NCI-H226 (cell line): ENCODE data around the gene RAB25.

Source experiments
- DNase-seq: peaks from one replicate; pipeline ENCODE4 v3.0.0-alpha.2; 2015

Gene RAB25

DNA sequence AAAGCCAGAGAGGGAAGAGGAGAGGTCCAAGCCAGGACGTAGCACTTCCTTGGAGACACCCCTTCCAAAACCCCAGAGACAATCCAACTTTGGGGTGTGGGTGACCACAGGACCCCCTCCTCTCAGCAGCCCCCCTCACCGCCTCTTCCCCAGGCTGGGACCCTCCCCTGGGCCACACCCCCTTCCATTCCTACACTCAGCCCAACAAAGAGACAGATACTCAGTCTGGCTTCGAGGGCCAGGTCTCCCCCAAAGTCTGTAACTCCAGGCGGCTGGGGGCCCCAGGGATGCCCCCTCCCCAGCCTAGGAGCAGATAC is 19.9 kb downstream of the RAB25 start:
- DNase-seq, result no peak

DNA sequence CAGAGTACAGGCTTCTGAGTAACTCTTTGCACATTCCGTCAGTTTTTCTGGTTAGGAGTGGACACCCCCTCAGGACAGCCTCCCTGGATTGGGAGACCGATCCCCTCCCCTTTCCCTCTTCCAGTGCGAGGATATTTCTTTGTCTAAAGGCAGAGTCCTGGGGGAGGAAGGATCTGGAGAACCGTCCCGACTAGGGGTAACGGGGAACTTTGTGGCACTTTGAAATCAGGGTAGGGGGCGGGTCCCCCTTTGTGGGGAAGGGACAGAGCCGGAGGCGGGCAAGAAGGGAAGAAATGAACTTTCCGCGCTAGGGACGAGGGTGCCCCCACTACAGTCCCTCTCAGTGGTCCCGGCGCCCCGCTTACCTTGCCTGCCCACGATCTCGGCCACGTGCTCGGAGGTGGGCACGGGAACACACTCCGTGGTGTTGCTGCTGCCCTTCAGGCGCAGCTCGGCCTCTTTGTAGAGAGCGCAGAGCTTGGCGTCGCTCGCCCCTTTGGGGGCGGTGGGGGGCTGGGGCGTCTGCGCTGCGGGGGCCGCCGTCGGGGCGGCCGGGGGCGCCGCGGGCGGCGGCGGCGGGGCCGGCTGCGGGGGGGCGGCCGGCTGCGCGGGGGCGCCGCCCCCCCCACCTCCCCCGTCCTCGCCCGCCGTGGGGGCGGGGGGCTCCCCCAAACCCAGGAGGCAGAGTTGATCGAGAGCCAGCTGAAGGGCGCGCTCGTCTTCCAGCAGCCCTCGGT is 20.4 kb downstream of the RAB25 start:
- DNase-seq, result no peak

DNA sequence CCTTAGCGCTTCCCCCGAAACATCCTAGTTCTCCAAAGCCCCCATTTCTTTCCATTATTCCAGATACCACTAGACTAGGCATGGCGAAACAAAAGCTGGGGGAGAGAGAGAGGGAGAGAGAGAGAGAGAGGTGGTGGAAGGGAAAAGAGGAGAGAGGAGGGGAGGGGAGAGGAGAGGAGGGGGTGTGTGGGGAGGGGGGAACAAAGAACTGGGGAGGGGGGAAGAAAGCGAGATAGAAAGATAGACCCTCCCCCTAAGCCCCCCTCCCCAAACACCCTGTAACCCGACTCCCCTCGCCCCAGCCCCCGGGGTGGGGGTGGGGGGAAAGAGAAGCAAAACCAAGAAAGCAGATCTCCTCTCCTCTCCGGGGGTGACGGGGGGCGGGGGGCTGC is 21.0 kb downstream of the RAB25 start:
- no peak for DNase-seq

DNA sequence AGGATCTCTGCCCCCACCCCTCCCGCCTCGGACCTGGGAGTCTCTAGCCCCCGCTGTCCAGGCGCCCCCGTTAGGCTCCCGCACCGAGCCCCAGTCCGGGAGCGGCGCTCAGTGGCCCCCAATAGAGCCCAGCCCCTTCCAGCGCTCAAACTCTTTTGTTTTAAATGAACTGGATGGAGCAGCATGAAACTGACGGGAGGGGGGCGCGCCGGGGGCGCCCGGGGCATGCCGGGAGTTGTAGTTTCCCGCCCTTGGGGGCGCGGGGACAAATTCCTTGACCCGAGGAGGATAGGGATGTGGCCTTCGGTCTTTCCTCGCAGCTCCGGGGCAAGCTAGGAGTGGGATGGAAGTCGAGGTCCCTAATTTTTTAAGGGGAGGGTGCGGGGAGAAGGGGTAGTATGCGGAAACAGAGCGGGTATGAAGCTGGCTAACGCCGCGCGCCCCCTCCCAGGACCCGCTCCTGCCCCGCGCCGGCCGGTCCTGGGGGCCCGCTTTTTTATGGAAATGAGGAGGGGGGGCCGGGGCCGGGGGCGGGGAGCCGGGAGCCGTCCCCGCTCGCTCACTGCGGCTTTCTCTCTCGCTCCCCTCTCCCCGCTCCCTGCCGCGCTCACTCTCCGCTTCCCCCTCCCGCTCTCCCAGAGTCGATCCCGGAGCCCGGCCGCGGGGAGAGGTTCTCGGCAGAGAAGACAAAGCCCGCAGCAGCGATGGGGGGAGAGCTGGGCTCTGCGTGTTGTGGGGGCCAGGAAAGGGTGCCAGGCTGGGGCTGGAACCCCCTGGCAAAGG is 21.5 kb downstream of the RAB25 start, which contains the start of gene MEX3A:
TSS of gene MEX3A (minus strand) at position 157 of the 783 bp plus-strand sequence. CDS start 467 bp downstream, outside the sequence.
- peak; percentile 45 for DNase-seq

DNA sequence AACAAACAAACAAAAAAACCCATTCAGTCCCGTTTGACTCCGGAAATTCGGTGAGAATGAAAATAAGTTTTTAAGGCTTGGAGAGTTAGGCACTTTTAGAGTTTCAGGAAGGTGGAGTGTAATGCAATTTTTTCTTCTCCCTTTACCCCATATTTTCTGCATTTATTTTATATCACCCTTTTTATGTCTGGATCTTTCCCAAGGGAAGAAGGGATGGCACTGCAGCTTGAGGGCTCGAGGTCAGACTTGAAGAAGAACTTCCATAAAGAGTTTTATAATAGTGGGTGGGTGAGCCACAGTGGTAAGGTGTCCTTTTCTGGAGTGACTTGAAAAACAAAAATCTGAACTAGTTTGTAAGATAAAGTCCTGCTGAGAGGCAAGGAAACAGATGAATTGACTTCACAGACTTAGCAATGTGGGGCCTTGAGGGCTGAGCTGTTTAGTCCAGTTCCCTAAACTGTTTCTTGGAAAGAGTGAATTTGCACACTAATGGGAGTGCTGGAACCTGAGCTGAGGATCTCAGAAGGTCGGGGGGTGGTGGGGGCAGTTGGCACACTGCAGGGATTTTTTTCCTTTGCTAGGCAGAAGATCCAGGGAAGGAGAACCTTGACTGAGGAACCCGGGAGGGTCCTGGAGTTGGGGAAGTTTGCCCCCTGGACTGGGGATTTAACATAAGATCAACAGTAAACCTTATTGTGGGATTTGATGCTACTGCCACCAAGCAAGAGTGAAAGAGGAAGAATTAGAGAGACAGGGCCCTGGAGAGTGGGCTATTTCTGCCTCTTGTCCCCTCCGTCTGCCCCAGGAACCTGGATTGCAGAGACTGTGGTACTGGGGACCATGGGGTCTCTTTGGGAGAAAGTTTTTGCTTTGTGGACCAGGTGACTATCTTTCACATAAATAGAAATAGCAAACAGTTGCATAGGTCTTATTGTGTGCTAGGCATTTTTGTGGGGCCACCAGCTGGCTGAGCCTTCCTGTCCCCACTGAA is 23.1 kb downstream of the RAB25 start:
- no peak for DNase-seq

DNA sequence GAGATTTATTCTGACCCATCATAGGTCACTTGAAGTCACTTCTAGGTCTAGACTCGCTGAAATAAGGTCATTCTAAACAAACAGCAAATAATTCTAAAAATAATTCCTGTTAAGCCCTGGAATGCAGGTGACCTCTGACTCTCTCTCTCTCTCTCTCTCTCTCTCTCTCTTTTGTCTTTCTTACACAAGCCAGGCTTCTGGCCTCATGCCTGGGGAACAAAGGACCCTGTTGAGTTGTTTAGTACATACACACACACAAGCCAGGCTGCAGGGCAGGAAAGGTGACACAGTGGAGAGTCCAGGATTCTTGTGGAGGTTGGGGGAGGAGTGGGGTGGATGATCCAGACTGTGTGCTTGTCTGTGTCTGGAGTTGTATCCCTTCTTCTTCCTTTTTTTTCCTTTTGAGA is 25.3 kb downstream of the RAB25 start:
- no peak for DNase-seq

DNA sequence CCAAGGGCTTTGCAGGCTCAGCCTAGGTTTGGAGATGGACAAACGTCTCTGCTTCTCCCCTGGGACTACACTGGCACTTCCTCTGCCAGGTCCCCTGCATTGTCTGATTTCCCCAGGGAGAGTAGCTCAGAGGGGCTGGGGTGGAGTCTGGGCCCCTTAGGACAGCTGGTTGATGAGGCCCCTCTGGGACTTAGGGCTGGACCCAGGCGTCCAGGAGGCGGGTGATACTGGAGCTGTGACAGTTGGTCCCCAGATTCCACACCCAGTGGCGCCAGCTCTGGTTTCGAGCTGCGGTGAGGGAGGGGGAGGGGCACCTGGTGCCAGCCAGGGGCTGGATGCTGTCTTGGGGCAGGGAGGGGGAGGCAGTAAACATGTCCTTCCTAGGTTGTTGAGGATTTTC is 28.7 kb downstream of the RAB25 start:
- no peak for DNase-seq

DNA sequence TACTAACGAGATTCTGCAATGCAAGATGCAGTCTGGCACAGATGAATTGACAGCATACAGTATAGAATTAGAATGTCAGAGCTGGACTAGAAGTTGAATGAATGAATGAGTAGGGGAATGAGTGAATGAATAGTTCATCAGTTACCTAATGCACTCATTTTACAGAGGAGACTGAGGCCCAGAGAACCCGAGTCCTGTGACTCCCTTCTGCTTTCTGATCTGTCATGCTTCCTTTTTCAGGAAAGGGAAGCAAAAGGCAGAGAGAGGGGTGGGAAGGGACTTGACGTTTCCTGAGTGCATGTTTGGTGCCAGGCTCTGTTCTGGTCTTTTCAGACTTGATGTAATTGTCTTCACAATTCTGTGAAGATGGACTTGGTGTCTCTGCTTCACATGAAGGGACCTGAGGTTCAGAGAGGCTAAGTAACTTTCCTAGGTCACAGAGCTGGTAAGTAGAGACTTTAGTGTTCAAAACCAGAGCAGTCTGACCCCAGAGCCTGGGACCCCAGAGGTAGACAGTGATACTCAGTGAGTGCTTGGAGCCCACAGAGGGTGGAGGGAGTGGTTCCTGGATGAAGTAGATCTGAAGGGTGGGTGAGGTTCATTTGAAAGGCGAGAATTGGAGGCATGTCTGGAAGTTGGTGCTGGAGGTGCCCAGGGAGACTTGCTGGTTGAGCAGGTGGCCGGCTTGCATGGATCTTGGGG is 29.3 kb downstream of the RAB25 start:
- no peak for DNase-seq

DNA sequence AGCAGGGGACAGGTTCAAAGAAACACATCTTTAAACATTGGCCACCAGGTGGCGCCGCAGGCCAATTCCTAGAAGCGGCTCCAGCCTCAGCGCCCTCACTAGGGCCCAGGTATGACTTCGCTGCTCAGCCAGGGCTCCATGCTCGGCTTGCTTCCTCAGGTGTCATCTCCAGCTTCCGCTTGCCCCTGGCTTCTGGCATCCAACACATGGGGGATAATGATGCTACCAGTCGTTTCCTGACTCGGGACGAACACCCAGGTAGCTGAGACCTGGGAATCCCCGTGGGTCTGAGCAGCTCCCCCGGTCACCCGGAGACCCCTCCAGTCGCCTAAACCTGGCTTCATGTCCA is 29.9 kb downstream of the RAB25 start:
- peak; percentile 55 for DNase-seq

DNA sequence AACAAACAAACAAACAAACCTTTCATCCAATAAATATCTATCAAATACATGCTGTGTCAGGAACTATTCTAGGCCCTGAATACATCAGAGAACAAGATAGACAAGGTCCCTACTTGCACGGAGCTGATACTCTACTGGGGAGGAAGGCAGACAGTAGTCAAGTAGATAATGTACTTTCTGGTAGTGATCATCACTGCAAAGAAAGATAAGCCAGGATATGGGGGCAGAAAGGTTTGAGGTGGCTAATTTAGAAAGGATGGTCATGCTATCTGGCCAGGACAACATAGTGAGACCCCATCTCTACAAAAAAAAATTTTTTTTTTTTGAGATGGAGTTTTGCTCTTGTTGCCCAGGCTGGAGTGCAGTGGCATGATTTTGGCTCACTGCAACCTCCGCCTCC is 30.6 kb downstream of the RAB25 start:
- no peak for DNase-seq

DNA sequence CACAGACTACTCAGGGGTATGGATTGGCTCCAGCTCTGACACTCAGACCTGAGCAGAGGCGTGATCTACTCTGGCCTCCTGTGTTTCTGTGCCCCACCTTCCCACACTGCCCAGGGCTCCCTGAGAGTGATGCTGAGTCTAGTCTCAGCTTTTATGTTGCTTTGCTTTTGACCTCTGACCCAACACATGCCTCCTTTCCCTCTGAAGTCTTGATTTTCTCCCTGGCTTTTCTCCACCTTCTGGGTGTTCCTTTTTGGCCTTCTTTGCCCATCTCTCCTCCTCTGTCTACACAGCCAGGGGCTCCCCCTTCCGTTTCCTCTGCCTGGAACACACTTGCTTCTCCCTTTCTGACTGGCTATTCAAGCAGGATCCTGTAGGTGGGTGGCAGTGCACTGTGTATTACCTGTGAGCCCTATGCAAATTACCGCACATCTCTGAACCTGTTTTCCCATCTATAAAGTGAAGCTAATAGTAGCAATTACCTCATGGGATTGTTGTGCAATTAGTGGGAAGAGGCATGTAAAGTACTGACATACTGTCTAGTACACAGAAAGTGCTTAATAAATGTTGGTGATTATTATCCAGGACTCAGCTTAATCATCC is 35.0 kb downstream of the RAB25 start:
- no peak for DNase-seq

DNA sequence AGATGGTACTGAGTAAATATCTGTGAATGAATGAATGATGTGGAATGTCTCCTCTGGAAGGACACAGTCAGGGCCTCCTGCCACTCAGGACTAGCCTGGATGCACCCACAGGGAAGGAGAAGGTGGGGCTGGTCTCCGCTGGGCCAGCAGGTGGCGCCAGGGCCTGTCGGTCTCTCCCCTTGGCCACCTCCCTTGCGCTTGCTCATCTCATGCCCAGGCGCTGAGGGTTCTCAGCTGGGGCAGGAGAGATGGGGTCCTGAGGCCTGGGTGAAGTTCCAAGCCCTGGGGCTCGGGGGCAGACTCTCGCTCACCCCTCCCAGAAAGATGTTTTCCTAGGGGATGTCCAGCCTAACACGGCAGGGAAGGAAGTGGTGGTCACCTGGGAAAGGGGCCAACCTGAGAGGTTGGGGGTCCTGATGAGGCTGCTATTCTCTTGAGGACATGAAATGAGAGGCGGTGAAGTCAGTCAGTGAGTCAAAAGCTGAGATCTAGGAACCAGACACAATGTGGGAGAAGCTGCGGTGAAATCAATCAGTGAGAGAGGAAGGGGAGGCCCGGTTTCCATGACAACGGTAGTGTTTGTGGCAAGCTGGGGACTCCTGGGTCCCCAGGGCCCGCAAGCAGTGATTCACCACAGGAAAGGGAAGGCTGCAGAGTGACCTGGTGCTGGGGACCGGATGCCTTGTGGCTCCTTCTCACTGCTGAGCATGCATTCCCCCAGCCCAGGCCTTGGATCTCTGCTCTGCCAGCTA is 35.9 kb downstream of the RAB25 start:
- peak; percentile 73 for DNase-seq

DNA sequence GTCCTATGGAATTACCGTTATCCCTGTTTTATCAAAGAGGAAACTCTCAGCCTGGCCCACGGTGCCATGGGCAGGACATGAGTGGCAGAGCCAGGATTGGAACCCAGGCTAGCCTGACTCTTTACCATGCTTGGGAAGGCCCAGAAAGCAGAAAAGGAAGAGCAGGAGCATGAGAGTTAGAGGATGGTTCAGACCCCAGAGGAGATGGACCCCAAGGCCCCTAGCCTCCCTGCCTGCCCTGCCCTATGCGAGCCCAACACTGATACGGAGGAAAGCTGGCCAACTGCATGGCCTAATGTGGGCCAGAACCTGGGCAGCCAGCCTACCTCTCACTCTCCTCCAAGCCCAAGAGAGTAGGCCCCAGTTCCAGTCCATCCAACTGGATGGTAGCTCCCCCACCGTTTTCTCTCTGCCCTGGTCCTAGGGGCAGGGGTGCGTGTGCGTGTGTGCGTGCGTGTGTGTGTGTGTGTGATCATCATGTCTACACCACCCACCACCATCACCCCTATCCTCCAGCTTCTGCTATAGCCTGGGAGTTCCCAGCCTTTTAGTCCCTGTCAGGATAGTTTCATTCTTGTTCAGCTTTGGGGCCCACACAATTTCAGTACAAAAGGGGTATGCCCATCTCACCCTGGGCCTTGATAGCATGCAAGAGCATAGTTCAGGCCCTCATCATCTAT is 36.7 kb downstream of the RAB25 start:
- DNase-seq, result no peak

DNA sequence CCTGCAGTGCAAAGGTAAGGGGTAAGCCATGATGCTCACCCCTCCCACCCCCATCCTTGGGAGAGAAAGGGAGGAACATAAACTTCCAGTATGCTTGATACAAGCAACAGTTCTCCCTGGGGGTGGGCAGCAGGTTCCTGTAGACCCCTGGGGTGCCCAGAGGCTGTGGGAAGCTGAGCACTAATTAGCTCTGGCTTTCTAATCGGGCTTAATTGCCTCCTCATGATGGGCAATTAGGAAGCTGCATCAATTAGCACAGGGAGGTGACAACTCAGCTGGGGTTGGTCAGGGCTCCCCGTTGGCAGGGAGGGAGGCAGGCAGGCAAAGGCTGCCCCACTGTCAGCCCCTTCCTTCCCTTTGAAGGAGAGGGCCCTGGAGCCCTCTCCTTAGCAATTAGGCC is 37.8 kb downstream of the RAB25 start:
- DNase-seq, result no peak

DNA sequence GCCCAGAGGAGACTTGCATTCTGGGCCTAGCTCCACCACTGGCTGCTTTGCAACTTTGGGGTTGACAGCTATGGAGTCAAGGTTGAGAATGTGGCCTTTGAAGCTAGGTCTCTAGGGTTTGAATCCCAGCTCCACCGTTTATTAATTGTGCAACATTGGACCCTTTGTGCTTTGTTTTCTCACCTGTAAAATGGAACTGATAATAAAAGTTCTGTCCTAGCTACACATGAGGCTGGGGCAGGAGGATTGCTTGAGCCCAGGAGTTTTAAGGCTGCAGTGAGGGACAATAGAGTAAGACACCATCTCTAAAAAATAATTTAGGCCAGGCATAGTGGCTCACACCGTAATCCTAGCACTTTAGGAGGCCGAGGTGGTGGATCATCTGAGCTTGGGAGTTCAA is 38.3 kb downstream of the RAB25 start:
- DNase-seq, result no peak

DNA sequence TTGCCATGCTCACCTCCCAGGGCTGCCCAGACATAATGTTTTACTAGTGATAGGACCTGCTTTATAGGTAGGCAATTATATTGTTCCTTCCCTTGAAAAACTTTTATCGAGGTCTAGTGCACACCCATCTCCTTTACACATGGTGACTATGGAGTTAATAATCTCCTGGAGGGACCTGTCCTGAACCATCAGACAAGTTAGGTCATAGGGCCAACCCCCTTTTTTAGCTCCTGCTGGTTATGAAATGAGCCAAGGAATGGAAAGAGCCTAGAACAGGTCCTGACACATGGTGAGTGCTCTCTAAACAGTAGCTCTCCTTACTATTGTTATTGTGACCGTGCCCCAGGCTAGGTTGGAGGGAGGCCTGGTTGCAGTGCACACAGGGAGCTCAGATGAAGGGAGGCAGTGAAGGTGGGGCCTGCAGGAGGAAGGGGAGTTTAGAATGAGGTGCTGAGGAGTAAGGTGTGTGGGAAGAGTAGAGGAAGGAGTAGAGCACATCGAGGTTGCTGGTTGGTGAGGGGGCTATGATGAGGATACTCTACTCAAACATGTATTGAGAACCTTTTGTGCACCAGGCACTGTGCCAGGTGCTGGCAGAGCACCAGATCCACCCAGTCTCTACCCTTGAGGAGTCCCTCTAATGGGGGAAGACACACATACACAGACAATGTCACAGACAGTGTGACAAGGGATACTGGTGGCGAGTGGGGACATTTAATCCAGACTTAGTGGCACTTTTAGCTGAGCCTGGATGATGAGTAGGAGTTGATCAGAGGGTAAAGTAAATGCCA is 39.4 kb downstream of the RAB25 start:
- DNase-seq, result no peak

DNA sequence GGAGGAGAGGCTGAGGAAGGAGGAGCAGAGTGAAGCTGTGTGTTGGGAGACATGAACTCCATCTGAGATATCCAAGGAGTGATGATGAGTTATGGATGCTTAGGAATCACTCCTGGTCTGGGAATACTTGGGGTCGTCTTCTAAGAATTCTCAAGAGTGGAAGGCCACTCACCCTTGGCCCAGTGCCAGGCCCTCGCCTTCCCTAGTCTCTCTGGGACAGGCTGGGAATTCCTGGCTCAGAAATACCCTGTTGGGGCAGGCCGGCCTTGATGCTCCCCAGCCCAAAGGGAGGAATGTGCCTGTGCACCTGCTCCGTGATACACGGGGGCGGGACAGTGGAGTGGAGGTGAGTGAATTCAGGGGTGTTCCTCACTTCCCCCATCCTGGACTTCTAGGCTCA is 40.9 kb downstream of the RAB25 start:
- no peak for DNase-seq

DNA sequence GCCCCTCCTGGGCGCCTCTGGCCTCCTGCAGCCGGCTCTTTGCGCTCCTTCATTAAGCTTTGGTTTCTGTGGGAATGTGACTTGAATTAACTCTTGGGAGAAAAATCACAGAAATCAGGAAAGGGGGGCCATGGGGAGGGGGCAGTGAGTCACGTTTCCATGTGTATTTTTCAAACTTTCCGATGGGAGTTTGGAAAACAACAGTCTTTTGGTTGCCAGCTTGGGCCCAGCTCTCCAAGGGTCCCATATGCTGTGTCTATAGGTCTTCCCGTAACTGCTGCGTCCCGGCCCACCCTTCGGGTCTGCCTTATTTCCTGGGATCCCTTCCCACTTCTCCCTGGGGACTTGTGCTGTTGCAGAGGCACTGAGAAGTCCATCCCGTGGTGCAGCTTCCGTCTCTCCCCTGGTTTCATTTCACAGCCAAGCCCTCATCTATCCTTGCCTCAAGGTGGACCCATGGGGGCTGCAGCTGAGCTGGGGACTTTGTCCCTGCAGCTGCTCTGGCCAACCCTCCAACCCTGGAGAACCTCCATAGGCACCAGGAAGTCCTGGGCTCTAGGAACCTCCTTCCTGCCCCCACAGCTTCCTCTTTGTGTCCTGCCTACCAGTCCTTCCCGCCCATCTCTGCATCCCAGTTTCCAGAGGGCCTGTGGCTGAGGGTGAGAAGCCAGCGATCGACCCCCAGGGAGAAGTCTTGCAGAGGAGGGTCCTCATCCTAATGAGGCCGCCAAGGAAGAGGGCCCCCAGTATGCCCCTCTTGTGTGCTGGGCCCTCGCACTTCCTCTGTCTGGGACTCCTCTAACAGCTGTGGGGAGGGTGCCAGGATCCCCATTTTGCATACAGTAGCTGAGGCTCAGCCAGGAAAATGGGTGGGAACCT is 41.9 kb downstream of the RAB25 start:
- DNase-seq, result no peak

DNA sequence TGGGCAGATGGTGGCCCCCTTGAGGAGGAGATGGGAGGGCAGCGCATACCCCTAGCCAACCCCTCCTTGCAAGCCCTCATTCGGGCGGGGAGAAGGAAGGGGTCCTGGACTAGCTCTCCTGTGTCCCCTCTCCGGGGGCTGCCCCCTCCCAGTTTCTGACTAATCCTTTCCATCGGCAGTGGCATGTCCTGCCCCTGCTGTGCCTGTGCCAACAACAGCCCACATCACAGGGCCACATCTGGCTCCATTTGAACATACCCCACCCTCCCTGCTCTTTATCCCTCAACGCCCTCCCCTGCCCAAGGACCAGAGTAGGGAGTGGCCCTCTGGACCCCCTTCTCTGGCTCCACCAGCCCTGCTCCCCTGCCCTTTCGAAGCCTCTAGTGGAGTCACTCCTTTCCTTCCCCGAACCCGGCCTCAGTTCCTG is 42.6 kb downstream of the RAB25 start:
- DNase-seq, result no peak
